Liver (tissue), 2 donors: Measurements from ENCODE around the gene SPSB1.

Experiments used
- MAX ChIP-seq: IDR thresholded peaks from 2 replicates; pipeline ENCODE4 v1.6.1; 2016; ENCODE audit warnings: antibody characterized with exemption
- TF ChIP-seq, protein P1 (sequence below): fragments of 150-350 bp; IDR thresholded peaks from 2 replicates; pipeline ENCODE4 v1.5.1; 2017; ENCODE audit warnings: improper control_type of control experiment, low read depth, low read length; ENCODE audit not compliant: missing input control
- donor health status: healthy.

DNA sequence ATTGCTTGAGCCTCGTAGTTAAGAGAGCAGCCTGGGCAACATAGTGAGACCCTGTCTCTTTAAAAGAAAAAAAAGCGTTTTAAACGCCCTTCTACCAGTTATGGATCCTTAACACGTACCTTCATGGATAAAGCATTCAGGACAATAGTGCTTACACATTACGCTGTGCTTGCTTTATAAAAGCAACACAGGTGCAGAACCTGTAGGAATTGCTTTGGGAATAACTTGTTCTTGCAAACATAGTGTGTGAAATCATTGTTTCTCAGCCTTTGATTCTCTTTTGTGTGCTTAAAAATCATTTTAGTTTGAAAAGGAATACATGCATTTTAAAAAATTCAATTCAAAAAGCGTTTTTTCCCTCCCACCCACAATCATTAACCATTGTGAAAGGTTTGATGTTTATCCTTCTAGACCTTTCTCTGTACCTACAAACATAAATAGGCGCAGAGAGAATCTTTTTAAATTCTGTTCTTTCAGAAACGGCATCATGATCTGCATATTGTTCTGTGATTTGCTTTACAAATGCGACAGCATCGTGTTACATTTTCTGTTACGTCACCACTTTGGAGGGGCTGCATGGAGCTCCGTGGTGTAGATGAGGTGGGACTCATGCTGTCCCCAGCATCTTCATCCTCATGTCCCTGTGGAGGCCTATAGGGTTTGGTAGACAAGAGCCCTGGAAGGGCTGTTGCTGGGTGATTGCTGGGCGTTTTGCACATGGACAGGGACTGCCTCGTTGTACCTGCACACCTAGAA lies 54.6 kb downstream of the SPSB1 start:
- TF ChIP-seq MAX = no peak
- TF ChIP-seq, protein P1, sequence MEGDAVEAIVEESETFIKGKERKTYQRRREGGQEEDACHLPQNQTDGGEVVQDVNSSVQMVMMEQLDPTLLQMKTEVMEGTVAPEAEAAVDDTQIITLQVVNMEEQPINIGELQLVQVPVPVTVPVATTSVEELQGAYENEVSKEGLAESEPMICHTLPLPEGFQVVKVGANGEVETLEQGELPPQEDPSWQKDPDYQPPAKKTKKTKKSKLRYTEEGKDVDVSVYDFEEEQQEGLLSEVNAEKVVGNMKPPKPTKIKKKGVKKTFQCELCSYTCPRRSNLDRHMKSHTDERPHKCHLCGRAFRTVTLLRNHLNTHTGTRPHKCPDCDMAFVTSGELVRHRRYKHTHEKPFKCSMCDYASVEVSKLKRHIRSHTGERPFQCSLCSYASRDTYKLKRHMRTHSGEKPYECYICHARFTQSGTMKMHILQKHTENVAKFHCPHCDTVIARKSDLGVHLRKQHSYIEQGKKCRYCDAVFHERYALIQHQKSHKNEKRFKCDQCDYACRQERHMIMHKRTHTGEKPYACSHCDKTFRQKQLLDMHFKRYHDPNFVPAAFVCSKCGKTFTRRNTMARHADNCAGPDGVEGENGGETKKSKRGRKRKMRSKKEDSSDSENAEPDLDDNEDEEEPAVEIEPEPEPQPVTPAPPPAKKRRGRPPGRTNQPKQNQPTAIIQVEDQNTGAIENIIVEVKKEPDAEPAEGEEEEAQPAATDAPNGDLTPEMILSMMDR = no peak
